Left cardiac atrium (tissue), 4 donors: ENCODE data around the gene TSHZ2. TPM values are rescaled to one million over a fixed set of nuclear protein-coding genes. Genes with fewer than 3 reads are reported as not detected.
"Not testable (repeated sequence)": the region's sequence is repeated elsewhere in the genome, so short reads cannot be mapped to it uniquely, and the experiment has no call there.

Experiments used
- ATAC-seq, 2 donors: fragments of 200-7000 bp; cut with Tn5 transposase; one replicate each; pipeline ENCODE4 v1.9.1; 2020; ENCODE audit warnings: mild to moderate bottlenecking in 2 of 2, moderate library complexity in 2 of 2
- DNase-seq: peaks from one replicate; pipeline ENCODE4 v3.0.0-alpha.2; 2020
- intact Hi-C, 2 donors: fragments of 100-400 bp; cut with DNase I; formaldehyde crosslinking; loops; one replicate each; pipeline versions ENCODE4 v1.14.1 to v1.15.1; 2022 to 2023
- total RNA-seq, 2 donors: library from RNA; stranded (reverse); fragmentation: NEBNext Ultra II Directional; extraction: Animal tissue kit (Norgen Biotek cat#: 25700); gene quantifications; one replicate each; pipeline ENCODE4 v1.2.1, GENCODE V29; 2021
- donor health status: DM: no; HTN: yes; CAD: no.
- donor health status: DM: no; HTN: yes; CAD: no; lungs with severe emphysema.
- donor health status: DM: yes; HTN: yes; CAD: no.
- donor health status: Dilated cardiomyopathy.

The TSHZ2 gene
- total RNA-seq, 2 donors from 2014 or later = 12.0 to 12.6 TPM

- no peak for ATAC-seq
- intact Hi-C loops = no loop called here
- DNase-seq = no peak
These were observed 418.6 kb downstream of the TSHZ2 start for GRCh38 chr20:53390770-53391169.

DNA sequence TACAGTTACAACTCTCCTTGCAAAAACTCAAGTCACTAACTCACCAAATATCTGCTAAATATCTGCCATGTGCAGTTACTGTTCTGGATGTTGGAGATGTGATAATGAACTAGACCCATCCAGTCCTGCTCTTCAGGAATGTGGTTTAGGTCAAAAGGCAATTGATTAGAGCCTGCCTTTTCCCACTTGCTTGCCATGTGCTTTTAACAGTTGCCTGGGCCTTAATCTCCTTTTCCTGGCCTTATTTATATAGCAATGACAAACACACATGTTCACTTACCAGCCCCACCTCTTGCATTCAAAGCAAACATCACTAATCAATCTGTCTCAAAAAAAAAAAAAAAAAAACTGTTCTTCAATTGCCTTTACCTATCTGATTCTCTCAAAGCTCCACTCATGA is 422.3 kb downstream of the TSHZ2 start:
- ATAC-seq (no peak), DNase-seq (no peak)
- intact Hi-C loops = no loop called here

DNA sequence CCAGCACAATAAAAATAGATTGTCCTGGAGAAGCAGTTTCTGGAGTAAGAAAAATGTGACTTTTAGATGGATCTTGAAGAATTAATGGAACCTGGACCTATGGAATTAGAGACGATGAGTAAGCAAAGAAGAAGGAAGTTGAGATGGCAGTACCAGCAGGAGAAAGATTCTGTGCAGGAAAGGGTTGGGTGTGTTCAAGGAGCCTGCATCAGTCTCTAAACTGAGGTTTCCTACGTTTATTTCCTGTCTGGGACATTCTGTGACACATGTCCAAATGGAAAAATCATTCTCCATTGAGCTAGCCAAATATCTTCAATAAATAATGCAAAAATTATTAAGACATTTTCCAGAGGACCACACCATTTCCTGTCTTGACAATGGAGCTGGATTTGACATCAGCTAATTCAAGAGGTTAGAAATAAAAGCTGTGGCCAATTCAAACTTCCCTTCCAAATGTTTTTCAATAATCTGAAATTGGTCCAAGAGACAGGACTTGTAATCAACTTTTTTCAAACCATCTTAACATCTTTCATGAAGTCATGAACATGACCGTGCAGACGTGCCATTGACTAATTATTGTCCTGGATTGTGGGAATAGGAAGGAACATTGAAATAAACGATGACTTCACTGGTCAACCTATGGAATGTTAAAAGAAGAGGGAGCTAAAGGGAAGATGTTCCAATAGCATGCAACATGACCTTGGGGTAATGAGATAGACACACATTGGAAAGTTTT is 423.2 kb downstream of the TSHZ2 start:
- intact Hi-C loops = no loop called here
- DNase-seq (no peak), ATAC-seq (peak; percentile 30 to 41)

DNA sequence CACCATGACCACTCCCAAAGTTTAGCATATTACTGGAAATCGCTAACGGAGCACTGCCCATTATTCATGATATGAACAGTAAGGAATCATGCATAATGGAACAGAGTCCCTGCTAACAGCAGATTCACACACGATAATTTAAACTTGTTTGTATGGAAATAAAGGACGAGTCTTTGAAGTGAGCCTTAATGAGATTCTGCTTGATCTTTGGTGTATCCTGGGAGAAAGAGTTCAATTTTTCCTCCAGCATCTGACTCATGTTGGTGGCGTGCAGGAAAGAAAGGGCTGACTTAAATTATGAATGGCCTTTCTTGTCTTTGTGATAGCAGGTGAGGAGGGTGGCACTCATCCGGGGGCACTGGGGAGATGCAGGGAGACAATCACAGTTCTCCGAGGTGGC is 426.9 kb downstream of the TSHZ2 start:
- no peak for ATAC-seq
- no peak for DNase-seq
- intact Hi-C loops = no loop called here

DNA sequence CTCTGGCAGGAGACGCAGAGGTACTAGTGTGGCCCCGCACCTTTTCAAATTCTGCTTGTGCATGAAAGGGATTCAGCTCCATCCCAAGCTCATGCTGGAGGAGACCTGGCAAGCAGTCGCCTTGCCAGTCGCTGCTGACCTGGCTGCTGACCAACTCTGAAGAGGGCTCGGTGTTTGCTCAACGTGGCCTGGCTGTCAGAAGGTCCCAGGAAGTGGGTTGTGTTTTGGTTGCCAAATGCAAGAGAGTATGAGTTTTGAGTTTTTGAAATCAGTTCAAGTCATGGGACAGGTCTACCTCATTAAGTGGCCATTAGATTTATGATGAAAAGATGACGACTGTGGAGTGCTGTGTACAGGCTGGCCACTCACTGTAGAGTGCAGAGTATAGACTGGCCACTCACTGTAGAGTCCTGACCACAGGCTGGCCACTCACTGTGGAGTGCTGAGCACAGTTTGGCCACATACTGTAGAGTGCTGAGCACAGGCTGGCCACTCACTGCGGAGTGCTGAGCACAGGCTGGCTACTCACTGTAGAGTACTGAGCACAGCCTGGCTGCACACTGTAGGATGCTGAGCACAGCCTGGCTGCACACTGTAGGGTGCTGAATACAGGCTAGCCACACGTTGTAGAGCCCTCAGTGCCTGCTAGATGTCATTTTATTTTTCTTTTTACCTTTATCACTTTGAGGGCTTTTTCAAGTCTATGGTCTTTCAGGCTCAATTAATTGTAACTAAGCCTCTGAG is 427.6 kb downstream of the TSHZ2 start:
- peak in 1 of 2 donors; percentile 61 for ATAC-seq
- intact Hi-C loops = no loop called here
- no peak for DNase-seq

GRCh38 chr20:53402233-53403005 is 430.3 kb downstream of the TSHZ2 start:
- ATAC-seq (no peak), DNase-seq (no peak)
- intact Hi-C loops = no loop called here

GRCh38 chr20:53403029-53403428 is 430.9 kb downstream of the TSHZ2 start:
- no peak for DNase-seq
- no peak for ATAC-seq
- intact Hi-C loops = no loop called here

DNA sequence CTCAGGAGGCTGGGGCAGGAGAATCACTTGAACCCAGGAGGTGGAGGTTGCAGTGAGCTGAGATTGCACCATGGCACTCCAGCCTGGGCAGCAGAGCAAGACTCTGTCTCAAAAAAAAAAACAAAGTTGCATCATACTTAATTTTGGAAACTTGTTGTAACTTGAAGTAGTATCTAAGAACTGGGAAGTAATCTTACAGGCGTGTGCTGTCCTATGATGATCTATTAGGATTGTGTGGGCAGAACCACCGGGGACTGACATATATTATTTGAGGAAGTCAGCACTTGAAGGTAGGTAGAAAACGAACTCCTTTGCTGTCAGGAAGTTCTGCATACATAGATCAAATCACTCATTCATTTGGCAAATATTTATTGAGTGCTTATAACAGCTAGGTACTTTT is 433.0 kb downstream of the TSHZ2 start:
- intact Hi-C loops = no loop called here
- ATAC-seq (no peak), DNase-seq (no peak)

GRCh38 chr20:53406580-53406979 is 434.4 kb downstream of the TSHZ2 start:
- ATAC-seq = no peak
- intact Hi-C loops = no loop called here
- DNase-seq = no peak

DNA sequence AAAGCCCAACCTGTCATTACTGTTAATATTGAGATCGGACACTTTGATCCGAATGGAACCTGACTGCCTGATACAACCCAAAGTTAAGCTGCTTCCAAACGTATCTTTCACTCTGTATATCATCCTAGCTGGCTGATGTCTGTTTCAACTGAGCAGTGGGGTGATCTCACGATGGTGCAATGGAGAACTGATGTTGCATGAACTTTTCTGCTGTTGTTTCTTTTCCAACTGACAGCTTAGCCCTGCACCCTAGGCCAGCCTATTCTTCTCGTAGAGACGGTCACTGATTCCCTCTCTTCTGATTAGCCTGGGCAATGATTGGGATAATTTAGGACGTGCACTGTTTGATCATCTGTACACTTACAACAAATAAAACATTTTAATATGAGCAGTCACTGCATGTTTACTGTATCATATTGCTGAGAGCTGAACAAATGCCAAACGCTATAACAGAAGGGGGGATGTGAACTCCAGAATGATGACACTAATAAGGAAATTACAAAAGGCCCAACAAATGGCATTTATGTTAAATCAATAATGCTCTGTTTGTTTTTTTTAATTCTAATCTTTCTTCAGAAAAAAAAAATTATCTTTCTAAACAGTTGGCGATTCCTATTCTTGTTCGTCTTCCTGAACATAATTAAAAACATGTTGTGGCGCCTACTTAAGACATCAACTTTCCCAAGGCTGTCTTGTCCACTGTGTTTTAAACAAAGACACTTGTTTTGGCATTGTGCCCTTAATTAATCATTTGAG is 436.7 kb downstream of the TSHZ2 start:
- DNase-seq (no peak), ATAC-seq (peak in 1 of 2 donors; percentile 78)
- intact Hi-C loops = no loop called here

DNA sequence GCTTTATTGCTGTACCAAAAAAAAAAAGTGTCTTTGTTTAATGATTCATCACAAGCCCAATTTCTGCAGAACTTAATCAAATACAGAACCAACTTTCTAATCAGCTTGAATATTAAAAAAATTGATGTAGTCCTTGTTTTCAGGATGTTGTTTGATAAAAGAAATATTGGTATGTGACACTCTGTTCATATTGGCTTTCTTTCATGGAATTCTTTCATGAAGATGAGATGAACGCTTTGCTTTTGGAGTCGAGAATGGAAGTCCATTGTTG is 437.2 kb downstream of the TSHZ2 start:
- ATAC-seq (no peak), DNase-seq (no peak)
- intact Hi-C loops = no loop called here

- ATAC-seq = no peak
- no peak for DNase-seq
- intact Hi-C loops = no loop called here
These were observed 439.0 kb downstream of the TSHZ2 start for GRCh38 chr20:53411129-53411528.

- intact Hi-C loops = no loop called here
- ATAC-seq (no peak), DNase-seq (no peak)
These were observed 439.7 kb downstream of the TSHZ2 start for GRCh38 chr20:53411891-53412290.

DNA sequence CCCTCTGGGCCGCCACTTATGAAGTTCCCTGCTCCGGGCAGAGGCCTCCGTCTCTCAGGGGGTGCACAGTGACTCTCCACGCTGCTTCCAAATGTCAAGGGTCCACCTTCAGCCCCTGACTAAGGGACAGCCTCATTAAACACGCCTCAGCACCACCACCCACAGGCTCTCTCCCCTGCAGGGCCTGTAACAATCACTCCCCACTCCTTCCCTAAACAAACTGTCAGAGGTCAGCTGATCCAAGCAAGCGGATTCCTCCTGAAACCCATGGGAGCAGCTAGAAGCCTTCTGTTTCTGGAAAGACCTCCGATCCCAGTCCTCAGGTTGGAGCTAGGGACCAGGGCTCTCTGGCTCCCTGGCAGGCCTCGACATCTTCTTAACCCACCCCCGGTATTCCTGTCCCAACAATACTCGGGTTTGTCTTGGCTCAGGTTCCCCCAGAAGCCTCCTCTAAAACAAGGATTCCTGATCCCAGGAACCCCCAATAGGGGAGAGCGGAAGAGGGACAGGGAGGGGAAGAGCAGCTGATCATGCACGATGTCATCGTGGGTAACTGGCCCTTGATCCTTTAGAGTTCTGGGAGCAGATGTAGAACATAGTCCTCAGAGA is 440.5 kb downstream of the TSHZ2 start:
- intact Hi-C loops = no loop called here
- ATAC-seq (no peak), DNase-seq (no peak)

GRCh38 chr20:53413186-53413631 is 441.1 kb downstream of the TSHZ2 start:
- peak; percentile 24 for DNase-seq
- intact Hi-C loops = no loop called here
- ATAC-seq = no peak

GRCh38 chr20:53413845-53414244 is 441.7 kb downstream of the TSHZ2 start:
- DNase-seq, ATAC-seq, intact Hi-C loops: not testable (repeated sequence)

GRCh38 chr20:53419693-53420460 is 447.7 kb downstream of the TSHZ2 start:
- ATAC-seq = no peak
- DNase-seq = no peak
- intact Hi-C loops = no loop called here

GRCh38 chr20:53421343-53421742 is 449.2 kb downstream of the TSHZ2 start:
- ATAC-seq = no peak
- no peak for DNase-seq
- intact Hi-C loops = no loop called here
